ENCODE results near the gene ATP8B1.

DNA sequence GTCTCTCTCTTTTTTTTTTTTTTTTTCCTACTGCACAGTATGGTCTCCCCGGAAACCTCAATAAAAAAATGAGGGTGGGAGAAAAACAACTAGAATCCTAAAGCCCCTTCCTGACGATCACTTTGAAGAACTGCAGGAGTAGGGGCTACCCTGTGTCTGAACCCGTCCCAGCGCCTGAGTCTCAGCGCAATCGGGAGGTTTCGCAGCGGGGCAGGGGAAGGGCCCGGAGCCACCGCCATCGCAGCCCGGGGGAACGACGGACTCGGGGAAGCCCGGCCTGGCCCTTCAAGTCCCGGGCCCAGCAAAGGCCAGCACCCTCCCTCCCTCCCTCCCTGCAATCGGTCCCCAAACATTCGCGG lies 181.9 kb downstream of the ATP8B1 start:
- TF ChIP-seq, protein P1, sequence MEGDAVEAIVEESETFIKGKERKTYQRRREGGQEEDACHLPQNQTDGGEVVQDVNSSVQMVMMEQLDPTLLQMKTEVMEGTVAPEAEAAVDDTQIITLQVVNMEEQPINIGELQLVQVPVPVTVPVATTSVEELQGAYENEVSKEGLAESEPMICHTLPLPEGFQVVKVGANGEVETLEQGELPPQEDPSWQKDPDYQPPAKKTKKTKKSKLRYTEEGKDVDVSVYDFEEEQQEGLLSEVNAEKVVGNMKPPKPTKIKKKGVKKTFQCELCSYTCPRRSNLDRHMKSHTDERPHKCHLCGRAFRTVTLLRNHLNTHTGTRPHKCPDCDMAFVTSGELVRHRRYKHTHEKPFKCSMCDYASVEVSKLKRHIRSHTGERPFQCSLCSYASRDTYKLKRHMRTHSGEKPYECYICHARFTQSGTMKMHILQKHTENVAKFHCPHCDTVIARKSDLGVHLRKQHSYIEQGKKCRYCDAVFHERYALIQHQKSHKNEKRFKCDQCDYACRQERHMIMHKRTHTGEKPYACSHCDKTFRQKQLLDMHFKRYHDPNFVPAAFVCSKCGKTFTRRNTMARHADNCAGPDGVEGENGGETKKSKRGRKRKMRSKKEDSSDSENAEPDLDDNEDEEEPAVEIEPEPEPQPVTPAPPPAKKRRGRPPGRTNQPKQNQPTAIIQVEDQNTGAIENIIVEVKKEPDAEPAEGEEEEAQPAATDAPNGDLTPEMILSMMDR (IDR thresholded peaks at IDR 0.05), result no peak
- TF ChIP-seq EZH2 (IDR thresholded peaks at IDR 0.05), result no peak
